WI38 (cell line): Measurements from ENCODE around the gene CAMK1G.

Experiments
- H3K4me3 ChIP-seq: 2 replicates; pipeline ENCODE4 v1.5.1; 2011; ENCODE audit warnings: low read depth, mild to moderate bottlenecking, control low read depth, low read length
- CTCF ChIP-seq: IDR thresholded peaks from 2 replicates; pipeline ENCODE4 v1.5.1; 2012; ENCODE audit warnings: low read depth, mild to moderate bottlenecking, control low read depth, low read length

The CAMK1G gene

DNA sequence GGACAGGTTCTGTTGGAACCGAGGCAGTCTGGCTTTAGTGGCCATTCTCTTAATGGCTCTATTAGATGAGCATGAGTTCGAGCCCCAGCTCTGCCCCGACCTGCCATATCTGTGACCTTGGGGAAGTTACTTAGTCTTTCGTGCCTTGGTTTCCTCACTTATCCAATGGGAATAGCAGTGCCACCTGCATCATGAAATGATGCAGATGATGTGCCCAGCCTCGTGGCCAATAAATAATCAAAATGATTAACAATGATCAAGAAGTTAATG, 30.6 kb downstream of the CAMK1G start:
- no peak for TF ChIP-seq CTCF
- no peak overlapping the region for H3K4me3 ChIP-seq

- H3K4me3 ChIP-seq: no peak overlapping the region
- no peak for TF ChIP-seq CTCF
Measured at GRCh38 chr1:209614906-209615305, 31.4 kb downstream of the CAMK1G start.

DNA sequence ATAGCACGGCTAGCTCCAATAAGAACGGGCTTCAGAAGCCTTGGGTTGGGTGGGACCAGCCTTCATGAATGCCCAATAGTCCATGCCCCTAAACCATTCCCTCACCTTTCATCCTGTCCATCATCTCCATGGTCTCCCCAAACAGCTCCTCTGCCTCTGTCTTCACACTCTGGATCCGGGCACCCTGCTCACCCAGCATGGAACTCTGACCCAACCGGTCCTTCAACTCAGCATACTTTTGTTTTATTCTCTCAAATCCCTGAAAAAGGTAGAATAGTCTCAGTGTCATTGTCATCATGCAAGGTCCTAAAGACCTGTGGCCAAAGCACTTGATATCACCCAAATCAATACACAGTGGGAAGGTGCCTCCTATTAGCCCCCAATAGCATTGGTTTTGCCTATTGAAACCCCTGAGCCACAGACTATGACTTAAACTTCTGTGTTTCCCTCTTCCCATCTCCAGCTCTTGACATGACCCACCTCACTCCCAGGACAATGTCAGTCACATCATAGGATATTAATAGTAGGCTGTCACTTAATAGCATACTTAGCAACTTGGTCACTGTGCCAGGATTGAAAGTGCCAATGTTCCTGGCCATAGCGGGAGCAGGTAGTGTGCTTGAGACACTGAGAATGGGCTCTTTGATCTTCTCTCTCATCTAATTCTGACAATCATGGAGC, 33.0 kb downstream of the CAMK1G start:
- H3K4me3 ChIP-seq: no peak overlapping the region
- no peak for TF ChIP-seq CTCF

GRCh38 chr1:209617047-209617673, 33.6 kb downstream of the CAMK1G start:
- H3K4me3 ChIP-seq: no peak overlapping the region
- TF ChIP-seq CTCF: no peak

GRCh38 chr1:209617755-209618154, 34.2 kb downstream of the CAMK1G start:
- no peak overlapping the region for H3K4me3 ChIP-seq
- TF ChIP-seq CTCF: no peak

GRCh38 chr1:209618291-209618690, 34.8 kb downstream of the CAMK1G start:
- TF ChIP-seq CTCF: no peak
- no peak overlapping the region for H3K4me3 ChIP-seq

DNA sequence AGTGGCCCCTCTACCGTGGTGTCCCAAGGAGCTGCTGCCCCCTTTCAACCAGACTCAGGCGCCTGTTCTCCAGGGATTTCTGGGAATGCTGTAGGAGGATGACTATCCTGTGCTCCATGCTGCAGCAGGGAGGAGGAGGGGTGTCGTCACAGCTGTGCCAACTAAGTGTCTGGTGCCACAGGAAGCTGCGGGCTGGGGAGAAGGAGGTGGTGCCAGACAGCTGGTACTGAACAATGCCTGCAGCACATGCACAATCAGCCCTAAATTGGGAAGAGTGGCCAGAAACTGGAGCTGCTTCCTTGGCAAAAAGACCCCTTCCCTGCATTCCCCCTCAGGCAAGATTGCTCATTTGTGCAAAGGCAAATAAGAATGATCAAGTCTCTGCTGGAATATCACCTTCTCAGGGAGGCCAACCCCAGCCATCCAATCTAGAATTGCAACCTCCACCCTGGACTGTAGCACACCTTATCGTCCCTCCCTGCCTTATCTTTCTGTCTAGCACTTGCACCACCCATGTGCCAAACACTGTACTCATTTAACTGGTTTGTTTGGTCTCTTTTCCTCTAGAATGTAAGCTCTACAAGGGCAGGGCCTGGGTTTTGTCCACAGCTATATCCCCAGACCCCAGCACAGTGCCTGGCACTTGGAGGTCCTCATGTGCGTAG, 35.4 kb downstream of the CAMK1G start:
- H3K4me3 ChIP-seq: no peak overlapping the region
- TF ChIP-seq CTCF: no peak
